GM21737 (cell line): ENCODE measurements around the gene CNRIP1.

ENCODE experiments used
- ATAC-seq: cut with Tn5 transposase; IDR thresholded peaks from one replicate; pipeline ENCODE4 v1.9.1; 2021; ENCODE audit warnings: mild to moderate bottlenecking, moderate library complexity; ENCODE audit not compliant: unreplicated experiment

CNRIP1 gene

GRCh38 chr2:68293024-68293423, 26.7 kb downstream of the CNRIP1 start:
- no peak for ATAC-seq

- ATAC-seq: no peak
Observed at GRCh38 chr2:68292108-68292710, 27.5 kb downstream of the CNRIP1 start.

GRCh38 chr2:68291314-68291713, 28.4 kb downstream of the CNRIP1 start:
- ATAC-seq: no peak

GRCh38 chr2:68290901-68291300, 28.8 kb downstream of the CNRIP1 start:
- ATAC-seq: no peak

GRCh38 chr2:68287580-68288441, 31.9 kb downstream of the CNRIP1 start:
- no peak for ATAC-seq

- no peak for ATAC-seq
Observed at GRCh38 chr2:68284896-68285295, 34.9 kb downstream of the CNRIP1 start.

- ATAC-seq: no peak
Observed at GRCh38 chr2:68283419-68283812, 36.3 kb downstream of the CNRIP1 start.

GRCh38 chr2:68282811-68283418, 36.8 kb downstream of the CNRIP1 start:
- ATAC-seq: no peak

GRCh38 chr2:68280796-68281195, 39.0 kb downstream of the CNRIP1 start:
- no peak for ATAC-seq

- no peak for ATAC-seq
Observed at GRCh38 chr2:68280348-68280747, 39.4 kb downstream of the CNRIP1 start.

- no peak for ATAC-seq
Observed at GRCh38 chr2:68279691-68280090, 40.1 kb downstream of the CNRIP1 start.

- ATAC-seq: no peak
Observed at GRCh38 chr2:68278169-68278568, 41.6 kb downstream of the CNRIP1 start.

GRCh38 chr2:68274022-68274421, 45.7 kb downstream of the CNRIP1 start:
- no peak for ATAC-seq

- no peak for ATAC-seq
Observed at GRCh38 chr2:68272246-68272994, 47.3 kb downstream of the CNRIP1 start.

- ATAC-seq: no peak
Observed at GRCh38 chr2:68266655-68267054, 53.1 kb downstream of the CNRIP1 start.

- ATAC-seq: no peak
Observed at GRCh38 chr2:68263632-68264031, 56.1 kb downstream of the CNRIP1 start.

- ATAC-seq: no peak
Observed at GRCh38 chr2:68258851-68259250, 60.9 kb downstream of the CNRIP1 start.

GRCh38 chr2:68256093-68256450, 63.7 kb downstream of the CNRIP1 start:
- ATAC-seq: no peak

- no peak for ATAC-seq
Observed at GRCh38 chr2:68253219-68254068, 66.3 kb downstream of the CNRIP1 start.

- ATAC-seq: peak; percentile 83
Observed at GRCh38 chr2:68252400-68253218, 67.1 kb downstream of the CNRIP1 start, which contains the start of gene PPP3R1. Gene PPP3R1 (minus strand): TSS chr2:68252532. CDS start chr2:68252127, 405 bp downstream.
